Measurements from ENCODE around the gene NOX4. TPM values are rescaled to one million over a fixed set of nuclear protein-coding genes. Genes with fewer than 3 reads are reported as not detected.
"Not testable (repeated sequence)": the region's sequence is repeated elsewhere in the genome, so short reads cannot be mapped to it uniquely, and the experiment has no call there.

The NOX4 gene
- total RNA-seq, 2 donors from 2014 or later, result 20.8 to 29.6 TPM

GRCh38 chr11:89484896-89485295 is 6.3 kb downstream of the NOX4 start:
- intact Hi-C loops (cut with DNase I), result no loop called here
- no peak for DNase-seq (ENCODE audit: low spot score)

- DNase-seq (ENCODE audit: low spot score), result no peak
- intact Hi-C loops (cut with DNase I), result no loop called here
These were observed 14.0 kb downstream of the NOX4 start for GRCh38 chr11:89477175-89477574.

- intact Hi-C loops (cut with DNase I), result no loop called here
- no peak for DNase-seq (ENCODE audit: low spot score)
These were observed 27.9 kb downstream of the NOX4 start for GRCh38 chr11:89463266-89463780.

GRCh38 chr11:89458716-89459115 is 32.5 kb downstream of the NOX4 start:
- intact Hi-C loops (cut with DNase I), result no loop called here
- no peak for DNase-seq (ENCODE audit: low spot score)

- DNase-seq (ENCODE audit: low spot score), result no peak
- intact Hi-C loops (cut with DNase I), result no loop called here
These were observed 34.0 kb downstream of the NOX4 start for GRCh38 chr11:89457190-89457589.

- intact Hi-C loops (cut with DNase I), result no loop called here
- no peak for DNase-seq (ENCODE audit: low spot score)
These were observed 34.5 kb downstream of the NOX4 start for GRCh38 chr11:89456681-89457080.

- intact Hi-C loops (cut with DNase I), result no loop called here
- no peak for DNase-seq (ENCODE audit: low spot score)
These were observed 38.4 kb downstream of the NOX4 start for GRCh38 chr11:89452780-89453179.

GRCh38 chr11:89447845-89448244 is 43.3 kb downstream of the NOX4 start:
- no peak for DNase-seq (ENCODE audit: low spot score)
- intact Hi-C loops (cut with DNase I), result no loop called here

GRCh38 chr11:89443361-89444322 is 47.5 kb downstream of the NOX4 start:
- intact Hi-C loops (cut with DNase I), result loop anchor here in 1 of 2 donors (5.0 kb wide), 1 partner anchor 1151 kb away; no protein-coding TSS in a partner anchor

GRCh38 chr11:89442801-89443200 is 48.4 kb downstream of the NOX4 start:
- no peak for DNase-seq (ENCODE audit: low spot score)
- intact Hi-C loops (cut with DNase I), result loop anchor here in 1 of 2 donors (5.0 kb wide), 1 partner anchor 1150 kb away; no protein-coding TSS in a partner anchor

More at GRCh38 chr11:89443361-89444322, 47.5 kb downstream of the NOX4 start:
- DNase-seq (ENCODE audit: low spot score), result no peak

GRCh38 chr11:89441606-89442005 is 49.6 kb downstream of the NOX4 start:
- no peak for DNase-seq (ENCODE audit: low spot score)
- intact Hi-C loops (cut with DNase I), result loop anchor here in 1 of 2 donors (5.0 kb wide), 1 partner anchor 1149 kb away; no protein-coding TSS in a partner anchor

- DNase-seq (ENCODE audit: low spot score), result no peak
These were observed 53.9 kb downstream of the NOX4 start for GRCh38 chr11:89437317-89437716.

GRCh38 chr11:89436071-89436470 is 55.1 kb downstream of the NOX4 start:
- intact Hi-C loops (cut with DNase I), result no loop called here
- DNase-seq (ENCODE audit: low spot score), result no peak

More at GRCh38 chr11:89437317-89437716, 53.9 kb downstream of the NOX4 start:
- intact Hi-C loops (cut with DNase I), result no loop called here

GRCh38 chr11:89433278-89433677 is 57.9 kb downstream of the NOX4 start:
- intact Hi-C loops (cut with DNase I), result no loop called here
- no peak for DNase-seq (ENCODE audit: low spot score)

- intact Hi-C loops (cut with DNase I); DNase-seq (ENCODE audit: low spot score): not testable (repeated sequence)
These were observed 59.0 kb downstream of the NOX4 start for GRCh38 chr11:89432182-89432581.

- intact Hi-C loops (cut with DNase I), result not testable (repeated sequence)
These were observed 64.7 kb downstream of the NOX4 start for GRCh38 chr11:89426501-89426900.

GRCh38 chr11:89421718-89422117 is 69.5 kb downstream of the NOX4 start:
- DNase-seq (ENCODE audit: low spot score), result no peak
- intact Hi-C loops (cut with DNase I), result no loop called here

More at GRCh38 chr11:89426501-89426900, 64.7 kb downstream of the NOX4 start:
- not testable (repeated sequence) for DNase-seq (ENCODE audit: low spot score)

GRCh38 chr11:89420981-89421380 is 70.2 kb downstream of the NOX4 start:
- DNase-seq (ENCODE audit: low spot score), result no peak
- intact Hi-C loops (cut with DNase I), result no loop called here

GRCh38 chr11:89416961-89417360 is 74.2 kb downstream of the NOX4 start:
- no peak for DNase-seq (ENCODE audit: low spot score)
- intact Hi-C loops (cut with DNase I), result no loop called here

- DNase-seq (ENCODE audit: low spot score); intact Hi-C loops (cut with DNase I): not testable (repeated sequence)
These were observed 80.1 kb downstream of the NOX4 start for GRCh38 chr11:89411112-89411511.

All from posterior vena cava (tissue), 2 donors.